ENCODE results near the gene HIRA. TPM values are rescaled to one million over a fixed set of nuclear protein-coding genes. Genes with fewer than 3 reads are reported as not detected.
A peak's percentile ranks its signal among the peaks of the same experiment; 100 is the strongest.

HIRA gene
- total RNA-seq, result 15.8 TPM

- peak; percentile 74 for ATAC-seq
Observed at GRCh38 chr22:19431649-19432132, at the start of gene HIRA. Gene HIRA, minus strand, starts transcription at chr22:19431733. Its CDS starts 257 bp downstream, at chr22:19431476.

- no peak for ATAC-seq
Observed at GRCh38 chr22:19480789-19481188, 49.3 kb upstream of the HIRA start.

DNA sequence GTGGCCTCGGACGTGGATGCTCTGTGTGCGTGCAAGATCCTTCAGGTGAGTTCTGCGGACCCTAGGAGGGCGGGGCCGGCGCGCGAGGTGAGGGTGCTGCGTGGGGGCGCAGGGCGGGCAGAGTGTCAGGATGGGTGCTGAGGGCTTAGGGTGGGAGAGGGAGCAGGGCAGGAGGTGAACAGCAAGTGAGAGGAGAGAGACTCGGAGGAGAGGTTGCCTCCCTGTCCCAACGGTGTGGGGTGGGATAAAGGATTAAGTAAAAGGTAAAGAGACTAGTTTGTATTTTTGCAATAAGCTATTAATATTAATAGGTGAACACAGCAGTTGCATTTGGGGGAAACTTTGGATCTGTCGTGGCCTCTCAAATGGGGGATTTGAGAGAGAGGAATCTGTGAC is 48.6 kb upstream of the HIRA start:
- ATAC-seq, result peak; percentile 1

DNA sequence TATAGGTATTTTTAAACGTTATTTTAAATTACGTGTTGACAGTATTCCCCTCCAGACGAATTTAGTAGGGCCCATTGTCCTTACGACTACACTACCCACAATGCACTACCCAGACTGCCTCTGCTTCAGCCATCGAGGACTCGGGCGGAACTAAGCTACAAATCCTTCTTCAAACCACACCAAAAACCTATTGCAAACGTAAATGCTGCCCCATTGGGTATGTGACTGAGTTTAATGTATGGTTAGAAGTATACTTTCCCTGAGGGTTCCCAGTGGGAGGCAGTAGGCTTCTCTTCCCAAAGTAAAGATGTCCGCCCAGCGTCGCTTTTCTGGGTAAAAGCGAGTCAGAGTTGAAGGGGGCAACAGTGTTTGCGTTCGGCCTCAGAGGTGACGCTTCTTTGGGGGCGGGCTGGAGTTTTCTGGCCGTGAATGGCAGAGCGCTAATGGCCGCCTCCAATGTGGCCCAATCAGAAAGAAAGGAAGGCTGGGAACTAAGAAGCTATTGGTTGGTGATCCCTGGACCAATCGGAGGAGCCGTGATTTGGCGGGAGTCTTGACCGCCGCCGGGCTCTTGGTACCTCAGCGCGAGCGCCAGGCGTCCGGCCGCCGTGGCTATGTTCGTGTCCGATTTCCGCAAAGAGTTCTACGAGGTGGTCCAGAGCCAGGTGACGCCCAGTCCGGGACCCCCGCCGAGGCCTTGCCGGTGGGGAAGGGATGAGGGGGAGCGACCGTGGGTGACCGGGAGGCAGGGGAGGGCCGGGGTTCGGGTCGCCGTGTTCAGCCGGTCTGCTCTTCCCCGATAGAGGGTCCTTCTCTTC is 48.0 kb upstream of the HIRA start, which contains the start of gene CDC45:
Gene CDC45, plus strand, starts transcription at position 566 of the 818 bp plus-strand sequence. Its CDS starts 49 bp downstream, at position 615.
- ATAC-seq, result peak; percentile 95

- ATAC-seq, result peak; percentile 72
Observed at GRCh38 chr22:19478901-19479354, 47.4 kb upstream of the HIRA start, which contains the start of gene UFD1. Gene UFD1, minus strand, starts transcription at chr22:19479193. Its CDS starts 108 bp downstream, at chr22:19479085.

- peak; percentile 4 for ATAC-seq
Observed at GRCh38 chr22:19478045-19478900, 46.7 kb upstream of the HIRA start.

DNA sequence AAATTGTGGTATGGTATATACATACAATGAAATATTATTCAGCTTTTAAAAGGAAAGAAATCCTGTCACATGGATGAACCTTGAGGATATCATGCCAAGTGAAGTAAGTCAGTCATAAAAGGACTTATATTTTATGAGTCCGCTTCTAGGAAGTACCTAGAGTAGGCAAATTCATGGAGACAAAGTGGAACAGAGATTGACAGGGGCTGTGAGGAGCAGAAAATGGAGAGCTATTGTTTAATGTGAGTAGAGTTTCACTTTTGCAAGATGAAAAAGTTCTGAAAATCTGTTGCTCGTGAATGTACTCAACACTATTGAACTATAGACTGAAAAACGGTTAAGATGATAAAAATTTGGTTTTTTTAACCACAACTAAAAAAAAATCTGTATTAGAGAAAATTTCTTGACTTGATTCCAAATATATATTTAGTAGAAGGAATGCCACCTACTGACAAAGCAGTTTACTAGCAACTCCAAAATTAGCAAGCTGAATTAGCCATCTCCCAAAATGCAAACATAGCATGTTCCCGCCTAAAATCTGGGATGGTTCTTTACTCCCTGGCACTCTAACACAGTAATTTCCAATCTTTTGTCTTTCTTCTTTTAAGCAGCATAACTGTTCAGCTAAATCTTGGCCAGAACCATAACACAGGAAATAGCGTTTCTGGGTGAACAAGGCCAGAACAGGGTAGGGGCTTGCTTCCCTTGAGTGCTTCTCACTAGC is 46.0 kb upstream of the HIRA start:
- ATAC-seq, result no peak

- no peak for ATAC-seq
Observed at GRCh38 chr22:19476023-19476422, 44.5 kb upstream of the HIRA start.

GRCh38 chr22:19473578-19473977 is 42.0 kb upstream of the HIRA start:
- peak; percentile 19 for ATAC-seq

GRCh38 chr22:19472233-19472632 is 40.7 kb upstream of the HIRA start:
- ATAC-seq, result peak; percentile 10

DNA sequence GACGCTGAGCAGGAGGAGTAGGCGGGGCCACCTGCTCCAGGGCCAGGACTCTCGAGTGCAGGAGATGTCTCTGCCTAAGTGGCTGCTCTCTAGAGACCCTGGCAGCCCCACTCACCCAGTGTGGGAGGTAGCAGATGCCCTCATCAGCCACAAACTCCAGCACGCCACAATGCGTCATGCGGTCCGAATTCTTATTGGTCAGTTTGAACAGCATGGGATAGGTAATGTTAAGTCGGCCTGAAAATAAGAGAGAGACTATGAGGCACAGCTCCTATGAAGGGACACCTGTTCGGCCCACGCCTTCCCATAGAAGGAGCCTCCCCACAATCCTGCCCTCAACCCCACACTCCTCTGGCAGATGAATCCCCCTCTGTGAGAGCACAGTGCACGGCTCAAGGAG is 40.0 kb upstream of the HIRA start:
- no peak for ATAC-seq

- no peak for ATAC-seq
Observed at GRCh38 chr22:19470010-19470409, 38.5 kb upstream of the HIRA start.

GRCh38 chr22:19469421-19469820 is 37.9 kb upstream of the HIRA start:
- ATAC-seq, result no peak

DNA sequence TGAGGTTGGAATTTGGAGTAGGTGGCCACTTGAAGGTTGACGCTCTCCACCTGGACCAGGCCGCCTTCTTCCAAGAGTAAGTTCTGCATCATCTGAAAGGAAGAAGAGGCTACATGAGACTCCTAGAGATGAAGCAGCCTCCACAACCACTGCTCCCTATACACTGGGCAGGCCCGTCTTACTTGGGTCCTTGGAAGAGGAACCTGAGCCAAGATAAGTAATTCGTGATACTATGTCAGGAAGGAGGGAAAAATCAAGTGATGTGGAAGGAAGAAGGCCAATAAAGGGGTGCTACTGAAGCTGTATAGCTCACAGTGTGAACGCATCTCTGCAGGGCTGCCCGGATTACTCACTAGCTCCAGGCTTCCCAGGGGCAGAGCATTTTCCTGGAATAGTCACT is 36.4 kb upstream of the HIRA start:
- no peak for ATAC-seq

- no peak for ATAC-seq
Observed at GRCh38 chr22:19466848-19467752, 35.6 kb upstream of the HIRA start.

- ATAC-seq, result no peak
Observed at GRCh38 chr22:19466126-19466716, 34.7 kb upstream of the HIRA start.

DNA sequence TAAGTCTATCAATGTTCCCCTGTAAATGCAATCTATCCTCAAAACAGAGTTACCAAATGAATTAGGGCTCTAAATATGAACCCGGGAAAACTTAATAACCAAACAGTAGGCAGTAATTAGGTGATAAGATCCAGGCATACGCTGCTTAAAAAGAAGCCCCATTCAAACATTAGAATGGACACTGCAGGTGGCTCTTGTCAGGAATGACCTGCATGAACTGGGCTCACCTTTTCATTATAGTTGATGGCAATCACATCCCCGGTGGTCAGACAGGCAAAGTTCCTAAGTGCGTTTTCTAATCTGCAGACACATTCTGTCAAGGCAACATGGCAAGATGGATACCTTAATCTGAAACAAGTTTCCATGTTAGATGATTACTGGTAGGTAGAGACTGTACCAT is 33.4 kb upstream of the HIRA start:
- no peak for ATAC-seq

GRCh38 chr22:19464546-19464945 is 33.0 kb upstream of the HIRA start:
- no peak for ATAC-seq

GRCh38 chr22:19463491-19464469 is 32.2 kb upstream of the HIRA start:
- peak; percentile 18 for ATAC-seq

GRCh38 chr22:19463008-19463407 is 31.5 kb upstream of the HIRA start:
- no peak for ATAC-seq
